Prostate gland (tissue), 2 donors: ENCODE measurements around the gene ZNF571. TPM values are rescaled to one million over a fixed set of nuclear protein-coding genes. Genes with fewer than 3 reads are reported as not detected.

Source experiments
- DNase-seq: peaks from one replicate; pipeline ENCODE4 v3.0.0-alpha.2; 2019; ENCODE audit warnings: low spot score
- H3K27ac ChIP-seq, 2 donors: fragments of 200-600 bp; sonication (generic); 2 replicates each; pipeline ENCODE4 v1.5.1; 2017 to 2019
- H3K27me3 ChIP-seq: fragments of 200-600 bp; sonication (generic); replicated peaks from 2 replicates; pipeline ENCODE4 v1.5.1; 2019; ENCODE audit not compliant: insufficient read depth
- H3K36me3 ChIP-seq, 2 donors: fragments of 200-600 bp; sonication (generic); 1 replicate in 1 of 2; 2 replicates in 1 of 2; pipeline versions ENCODE4 v1.5.1 to v1.8.1; 2017 to 2019
- H3K4me1 ChIP-seq: fragments of 200-600 bp; sonication (generic); replicated peaks from 2 replicates; pipeline ENCODE4 v1.5.1; 2019
- H3K4me3 ChIP-seq, 2 donors: fragments of 200-600 bp; sonication (generic); 2 replicates each; pipeline ENCODE4 v1.5.1; 2017 to 2019
- H3K9me3 ChIP-seq: fragments of 200-600 bp; sonication (generic); 2 replicates; pipeline ENCODE4 v1.5.1; 2017
- POLR2A ChIP-seq: fragments of 450-650 bp; IDR thresholded peaks from one replicate; pipeline ENCODE4 v1.6.1; 2016; ENCODE audit warnings: antibody characterized with exemption, mild to moderate bottlenecking
- POLR2AphosphoS5 ChIP-seq: sonication (generic); formaldehyde crosslinking; IDR thresholded peaks from one replicate; pipeline ENCODE4 v1.6.1; 2017; ENCODE audit warnings: antibody characterized with exemption
- WGBS: methylation state at CpG from one replicate; pipeline ENCODE4 v1.1.5; 2018; 5-methylcytosine and 5-hydroxymethylcytosine counted together
- intact Hi-C: fragments of 100-400 bp; cut with DNase I; formaldehyde crosslinking; loops from one replicate; pipeline ENCODE4 v1.14.2; 2022
- total RNA-seq, 2 donors: library from RNA; depleted of rRNA; stranded (reverse); fragments of >200 nt; gene quantifications; one replicate each; pipeline ENCODE4 v1.1.0, GENCODE V29; 2016
- TF ChIP-seq, protein P1 (sequence below), 4 experiments: fragments of 200-600 bp in 2 of 4; fragments of 450-650 bp in 2 of 4; sonication (generic) in 2 of 4; IDR thresholded peaks; 1 replicate in 3 of 4; 2 replicates in 1 of 4; pipeline ENCODE4 v1.5.1; 2016 to 2019; ENCODE audit warnings: antibody characterized with exemption in 4 of 4, mild to moderate bottlenecking in 2 of 4, moderate library complexity in 2 of 4

ZNF571 gene
- total RNA-seq = 10 to 100 TPM in 1 of 2 donors, 1 to 10 TPM in 1; 4.5 to 34.2 TPM

DNA sequence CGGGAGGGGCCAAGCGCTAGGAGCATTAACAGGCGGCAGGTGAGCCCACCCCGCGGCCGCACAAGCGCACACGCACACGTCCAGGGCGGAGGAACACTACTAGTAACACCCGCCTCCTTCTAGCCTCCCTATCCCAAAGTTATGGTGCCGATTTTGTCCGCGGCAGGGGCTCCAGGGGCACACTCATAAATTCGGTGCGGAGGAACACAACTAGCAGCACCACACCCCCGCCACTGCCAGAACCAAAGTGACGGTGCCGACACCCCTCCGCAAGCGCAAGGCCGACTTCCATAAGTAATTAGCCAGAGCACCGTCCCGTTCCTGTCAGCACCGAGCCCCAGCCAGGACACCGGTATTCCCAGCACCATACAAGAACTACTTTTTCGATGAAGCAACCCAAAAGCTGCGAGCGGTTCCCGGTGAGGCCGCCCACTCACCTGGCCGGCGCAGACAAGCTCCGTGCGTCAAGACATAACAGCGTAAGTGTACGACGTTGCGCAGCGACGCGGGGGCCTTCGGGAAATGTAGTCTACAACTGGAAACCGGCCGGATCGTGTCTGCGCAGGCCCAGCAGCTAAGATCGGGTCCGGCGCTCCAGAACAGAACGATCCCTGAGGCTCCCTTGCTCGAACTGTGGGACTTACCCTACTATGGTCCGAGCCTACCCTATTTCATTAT, at the start of gene ZNF571, which contains the start of gene ZNF540:
ZNF571 (minus strand) TSS at position 489 of the 678 bp plus-strand sequence. CDS start 8,116 bp downstream, outside the sequence.
ZNF540 (plus strand) TSS at position 573 of the 678 bp plus-strand sequence. CDS start 3,572 bp downstream, outside the sequence.
- no peaks in the 10 kb centered on the region for H3K27me3 ChIP-seq
- peak within 1 kb of the TSS; percentile 94 to 96 for H3K27ac ChIP-seq
- no peaks in the 10 kb centered on the region for H3K9me3 ChIP-seq
- H3K4me1 ChIP-seq = no peaks in the 10 kb centered on the region
- intact Hi-C loops = loop anchor here (2.0 to 10.0 kb wide), 2 partner anchors 126 to 280 kb away; partner anchors contain the start of gene ZNF570
- DNase-seq = peak; percentile 97
- H3K36me3 ChIP-seq = no peaks in the 10 kb centered on the region
- under 1% methylated on average over 53 of the region's 53 CpGs for WGBS
- TF ChIP-seq, protein P1, sequence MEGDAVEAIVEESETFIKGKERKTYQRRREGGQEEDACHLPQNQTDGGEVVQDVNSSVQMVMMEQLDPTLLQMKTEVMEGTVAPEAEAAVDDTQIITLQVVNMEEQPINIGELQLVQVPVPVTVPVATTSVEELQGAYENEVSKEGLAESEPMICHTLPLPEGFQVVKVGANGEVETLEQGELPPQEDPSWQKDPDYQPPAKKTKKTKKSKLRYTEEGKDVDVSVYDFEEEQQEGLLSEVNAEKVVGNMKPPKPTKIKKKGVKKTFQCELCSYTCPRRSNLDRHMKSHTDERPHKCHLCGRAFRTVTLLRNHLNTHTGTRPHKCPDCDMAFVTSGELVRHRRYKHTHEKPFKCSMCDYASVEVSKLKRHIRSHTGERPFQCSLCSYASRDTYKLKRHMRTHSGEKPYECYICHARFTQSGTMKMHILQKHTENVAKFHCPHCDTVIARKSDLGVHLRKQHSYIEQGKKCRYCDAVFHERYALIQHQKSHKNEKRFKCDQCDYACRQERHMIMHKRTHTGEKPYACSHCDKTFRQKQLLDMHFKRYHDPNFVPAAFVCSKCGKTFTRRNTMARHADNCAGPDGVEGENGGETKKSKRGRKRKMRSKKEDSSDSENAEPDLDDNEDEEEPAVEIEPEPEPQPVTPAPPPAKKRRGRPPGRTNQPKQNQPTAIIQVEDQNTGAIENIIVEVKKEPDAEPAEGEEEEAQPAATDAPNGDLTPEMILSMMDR (IDR thresholded peaks at IDR 0.05) = no peak
- TF ChIP-seq POLR2AphosphoS5 (peak; percentile 95), POLR2A (peak; percentile 72)
- peak within 1 kb of the TSS; percentile 47 to 73 for H3K4me3 ChIP-seq

DNA sequence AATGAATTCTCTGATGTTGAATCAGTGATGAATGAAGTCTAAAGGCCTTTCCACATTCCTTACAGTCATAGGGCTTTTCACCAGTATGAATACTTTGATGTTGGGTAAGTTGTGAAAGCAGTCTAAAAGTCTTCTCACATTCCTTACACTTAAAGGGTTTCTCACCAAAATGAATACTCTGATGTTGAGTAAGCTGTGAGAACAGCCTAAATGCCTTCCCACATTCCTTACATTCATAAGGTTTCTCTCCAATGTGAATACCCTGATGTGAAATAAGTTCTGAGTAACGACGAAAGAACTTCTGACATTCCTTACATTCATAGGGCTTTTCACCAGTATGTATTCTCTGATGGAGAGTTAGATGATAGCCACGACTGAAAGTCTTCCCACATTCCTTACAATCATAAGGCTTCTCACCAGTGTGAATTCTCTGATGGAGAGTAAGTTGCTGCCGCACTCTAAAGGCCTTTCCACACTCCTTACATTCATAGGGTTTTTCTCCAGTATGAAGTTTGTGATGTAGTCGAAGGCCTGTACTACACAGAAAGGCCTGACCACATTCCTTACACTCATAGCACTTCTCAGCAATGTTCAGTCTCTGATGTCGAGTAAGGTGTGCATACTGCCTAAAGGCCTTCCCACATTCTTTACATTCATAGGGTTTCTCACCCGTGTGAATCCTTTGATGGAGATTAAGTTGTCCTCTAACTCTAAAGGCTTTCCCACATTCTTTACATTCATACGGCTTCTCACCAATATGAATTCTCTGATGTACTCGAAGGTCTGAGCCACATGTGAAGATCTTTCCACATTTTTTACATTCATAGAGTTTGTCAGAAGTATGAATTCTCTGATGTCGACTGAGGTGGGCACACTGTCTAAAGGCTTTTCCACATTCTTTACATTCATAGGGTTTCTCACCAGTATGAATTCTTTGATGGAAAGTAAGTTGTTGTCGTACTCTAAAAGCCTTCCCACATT, 40.8 kb upstream of the ZNF571 start:
- Histone ChIP-seq H3K27me3 (no peaks in the 10 kb centered on the region), H3K4me3 (no peak overlapping the region), H3K27ac (no peak overlapping the region), H3K4me1 (no peaks in the 10 kb centered on the region), H3K36me3 (peaks cover 7 to 17% of the 10 kb centered on the region in 2 donors), H3K9me3 (no peaks in the 10 kb centered on the region)
- no peak for DNase-seq
- WGBS = 98% methylated on average over 11 of the region's 11 CpGs
- intact Hi-C loops = no loop called here
- no peak for TF ChIP-seq POLR2A
- no peak for TF ChIP-seq POLR2AphosphoS5

GRCh38 chr19:37594982-37595382, 390 bp upstream of the ZNF571 start:
- 0% methylated on average over 20 of the region's 20 CpGs for WGBS
- Histone ChIP-seq H3K4me3 (peak overlapping the region; percentile 47 to 73), H3K27me3 (no peaks in the 10 kb centered on the region), H3K4me1 (no peaks in the 10 kb centered on the region), H3K9me3 (no peaks in the 10 kb centered on the region), H3K27ac (peak overlapping the region; percentile 94 to 96), H3K36me3 (peaks cover 0 to 3% of the 10 kb centered on the region in 2 donors)
- peak; percentile 50 for DNase-seq
- intact Hi-C loops = loop anchor here (2.0 to 10.0 kb wide), 2 partner anchors 126 to 280 kb away; partner anchors contain the start of gene ZNF570
- TF ChIP-seq, protein P1 (IDR thresholded peaks at IDR 0.05) = no peak
- no peak for TF ChIP-seq POLR2AphosphoS5
- TF ChIP-seq POLR2A = no peak

DNA sequence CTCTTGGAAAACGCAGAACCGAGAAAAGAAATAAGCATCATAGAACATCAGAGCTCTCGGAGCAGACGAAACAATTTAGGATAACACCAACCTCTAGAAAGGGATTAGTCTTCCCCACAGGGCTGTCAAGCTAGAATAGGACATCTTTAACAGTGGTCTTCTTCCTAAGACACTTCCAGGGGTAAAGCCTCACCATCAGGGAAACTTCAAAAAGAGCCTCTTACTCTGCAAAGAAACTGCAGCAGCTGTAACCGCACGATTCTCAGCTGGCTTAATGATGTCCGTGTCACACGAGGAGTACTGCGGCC, 642 bp downstream of the ZNF571 start:
- 3% methylated on average over 9 of the region's 9 CpGs for WGBS
- DNase-seq = no peak
- peak overlapping the region; percentile 47 to 73 for H3K4me3 ChIP-seq
- no peaks in the 10 kb centered on the region for H3K36me3 ChIP-seq
- peak overlapping the region; percentile 94 to 96 for H3K27ac ChIP-seq
- no peaks in the 10 kb centered on the region for H3K4me1 ChIP-seq
- no peaks in the 10 kb centered on the region for H3K9me3 ChIP-seq
- intact Hi-C loops = loop anchor here (2.0 to 10.0 kb wide), 2 partner anchors 125 to 279 kb away; partner anchors contain the start of gene ZNF570
- no peak for TF ChIP-seq POLR2A
- TF ChIP-seq, protein P1 (IDR thresholded peaks at IDR 0.05) = no peak
- no peak for TF ChIP-seq POLR2AphosphoS5
- H3K27me3 ChIP-seq = no peaks in the 10 kb centered on the region

DNA sequence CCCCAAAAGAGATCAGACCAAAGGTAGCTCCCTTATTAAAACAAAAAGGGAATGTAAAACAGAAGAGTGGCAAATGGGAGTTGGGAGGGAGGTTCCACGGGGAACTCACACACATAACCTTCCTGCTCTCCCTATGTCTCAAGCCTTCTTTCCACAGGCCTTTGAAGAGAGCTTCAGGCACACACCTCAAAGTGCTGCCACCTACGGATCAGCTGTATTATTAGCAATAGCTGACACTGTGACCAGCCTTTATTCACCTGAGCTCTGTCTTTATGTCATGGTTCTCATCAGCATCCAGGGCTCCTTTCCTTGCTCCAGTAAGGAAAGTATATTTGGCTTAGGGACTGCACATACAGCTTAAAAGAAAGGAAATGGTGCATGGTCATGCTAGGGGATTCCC, 11.3 kb downstream of the ZNF571 start:
- intact Hi-C loops = no loop called here
- Histone ChIP-seq H3K4me1 (no peaks in the 10 kb centered on the region), H3K9me3 (no peaks in the 10 kb centered on the region), H3K4me3 (no peak overlapping the region), H3K27me3 (no peaks in the 10 kb centered on the region), H3K27ac (no peak overlapping the region), H3K36me3 (peaks cover 0 to 31% of the 10 kb centered on the region in 2 donors)
- TF ChIP-seq, protein P1 (IDR thresholded peaks at IDR 0.05) = no peak
- TF ChIP-seq POLR2AphosphoS5 (no peak), POLR2A (no peak)
- DNase-seq = no peak
- 69% methylated on average over 2 of the region's 2 CpGs for WGBS
